Mucosa of rectum (tissue), 2 donors: ENCODE measurements around the gene RPS10.

Source experiments
- H3K27ac ChIP-seq, 2 donors: one replicate each; pipeline ENCODE4 v1.7.0; 2013; ENCODE audit warnings: inconsistent platforms in 2 of 2, low read depth in 2 of 2, low read length in 2 of 2
- H3K27me3 ChIP-seq, 2 donors: one replicate each; pipeline ENCODE4 v1.7.0; 2013; ENCODE audit warnings: low read length in 2 of 2; ENCODE audit not compliant: control insufficient read depth in 2 of 2, insufficient read depth in 2 of 2
- H3K36me3 ChIP-seq, 2 donors: one replicate each; pipeline ENCODE4 v1.7.0; 2013; ENCODE audit warnings: low read length in 2 of 2; ENCODE audit not compliant: control insufficient read depth in 2 of 2, insufficient read depth in 2 of 2
- H3K4me1 ChIP-seq, 2 donors: one replicate each; pipeline ENCODE4 v1.7.0; 2013; ENCODE audit warnings: low read length in 2 of 2, mild to moderate bottlenecking in 1 of 2; ENCODE audit not compliant: control insufficient read depth in 2 of 2, insufficient read depth in 2 of 2
- H3K4me3 ChIP-seq, 2 donors: one replicate each; pipeline ENCODE4 v1.7.0; 2013; ENCODE audit warnings: low read length in 2 of 2
- H3K9ac ChIP-seq, 2 donors: one replicate each; pipeline ENCODE4 v1.7.0; 2013; ENCODE audit warnings: low read length in 2 of 2, low read depth in 1 of 2, mild to moderate bottlenecking in 1 of 2
- H3K9me3 ChIP-seq, 2 donors: one replicate each; pipeline ENCODE4 v1.7.0; 2013; ENCODE audit warnings: low read length in 2 of 2; ENCODE audit not compliant: control insufficient read depth in 2 of 2
- donor health status: healthy.
- donor health status: Normal muscosa, but diverticular disease.

Gene RPS10

GRCh38 chr6:34393966-34394305 is 31.9 kb downstream of the RPS10 start:
- Histone ChIP-seq H3K9me3 (no peaks in the 10 kb centered on the region), H3K27me3 (no peaks in the 10 kb centered on the region), H3K4me3 (no peak overlapping the region), H3K27ac (no peak overlapping the region), H3K4me1 (peaks cover 10 to 16% of the 10 kb centered on the region in 2 donors), H3K9ac (no peak overlapping the region), H3K36me3 (no peaks in the 10 kb centered on the region)

- Histone ChIP-seq H3K36me3 (no peaks in the 10 kb centered on the region), H3K4me3 (peak overlapping the region; percentile 78 to 87), H3K27me3 (no peaks in the 10 kb centered on the region), H3K9ac (peak overlapping the region; percentile 54 to 72), H3K9me3 (no peaks in the 10 kb centered on the region), H3K27ac (peak overlapping the region; percentile 78 to 89), H3K4me1 (peaks cover 10 to 16% of the 10 kb centered on the region in 2 donors)
These were observed 32.5 kb downstream of the RPS10 start for GRCh38 chr6:34393191-34393965.

DNA sequence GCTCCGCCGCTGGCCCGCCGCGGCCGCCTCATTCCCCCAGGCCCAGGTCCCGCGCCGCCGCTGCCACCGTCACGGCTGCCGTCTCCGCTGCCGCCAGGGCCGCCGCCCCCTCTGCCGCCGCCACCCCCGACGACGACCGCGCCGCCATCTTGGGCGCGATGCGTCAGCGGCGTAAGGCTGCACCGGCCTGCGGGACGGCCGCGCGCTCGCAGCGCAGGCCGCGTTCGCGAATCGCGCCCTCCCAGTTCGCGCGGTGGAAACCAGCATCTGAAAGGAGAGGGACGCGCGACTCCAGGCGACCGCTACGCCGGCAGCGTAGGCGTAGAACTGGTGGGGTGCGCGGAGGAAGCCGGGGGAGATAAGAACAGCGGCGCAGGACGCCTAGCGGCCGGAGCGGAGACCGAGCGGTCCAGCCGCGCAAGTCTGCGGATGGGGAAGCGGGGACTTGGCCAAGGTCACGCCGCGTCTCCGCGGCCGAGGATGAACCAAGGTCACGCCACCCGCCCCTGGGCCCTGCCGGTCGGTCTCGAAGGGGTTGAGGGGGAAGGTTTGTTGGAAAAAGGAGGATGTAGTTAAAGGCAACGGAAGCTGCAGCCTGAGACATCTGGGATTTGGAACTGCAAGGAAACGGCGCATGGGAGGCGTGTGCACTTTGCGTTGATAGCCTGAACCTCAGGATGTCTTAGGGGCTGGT is 33.2 kb downstream of the RPS10 start, which contains the start of gene NUDT3:
NUDT3 (minus strand) TSS at position 173 of the 694 bp plus-strand sequence. CDS start 307 bp downstream, outside the sequence.
- H3K36me3 ChIP-seq = no peaks in the 10 kb centered on the region
- H3K27ac ChIP-seq = peak within 1 kb of the TSS; percentile 78 to 89
- no peaks in the 10 kb centered on the region for H3K9me3 ChIP-seq
- H3K9ac ChIP-seq = peak within 1 kb of the TSS; percentile 68 to 72
- H3K4me1 ChIP-seq = peaks cover 10 to 16% of the 10 kb centered on the region in 2 donors
- H3K27me3 ChIP-seq = no peaks in the 10 kb centered on the region
- peak within 1 kb of the TSS; percentile 78 to 87 for H3K4me3 ChIP-seq

DNA sequence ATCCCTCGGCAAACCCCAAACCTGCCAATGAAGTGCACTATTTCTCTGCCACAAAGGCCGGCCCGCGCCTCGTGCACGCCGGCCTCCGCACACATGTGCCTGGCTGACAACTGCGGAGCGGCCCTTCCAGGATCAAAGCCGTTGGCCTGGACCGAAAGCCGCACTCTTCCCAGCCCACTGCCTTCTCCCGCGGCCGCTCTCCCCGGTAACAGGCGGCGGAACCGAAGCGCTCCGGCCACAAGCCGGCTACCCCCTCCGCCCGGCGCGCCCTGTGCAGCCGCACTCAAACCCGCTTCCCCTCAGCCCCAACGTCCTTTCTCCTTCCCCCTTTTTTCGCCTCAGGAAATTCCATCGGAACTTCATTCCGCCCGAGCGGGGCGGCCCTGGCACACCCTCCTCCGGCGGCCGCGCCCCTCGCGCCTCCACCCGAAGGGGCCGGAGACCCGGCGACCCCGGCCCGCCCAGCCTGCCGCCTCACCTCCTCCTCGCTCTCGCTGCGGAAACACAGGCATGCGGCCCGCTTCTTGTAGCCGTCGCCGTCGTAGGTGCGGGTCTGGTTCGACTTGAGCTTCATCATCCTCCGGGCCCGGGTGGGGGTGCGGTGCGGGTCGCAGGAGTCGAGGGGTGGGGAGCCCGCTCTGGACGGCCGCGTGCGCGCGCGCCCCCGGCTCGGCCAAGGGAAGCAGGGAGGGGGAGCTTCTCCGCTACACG is 33.9 kb downstream of the RPS10 start:
- no peaks in the 10 kb centered on the region for H3K36me3 ChIP-seq
- H3K27me3 ChIP-seq = no peaks in the 10 kb centered on the region
- H3K9ac ChIP-seq = peak overlapping the region; percentile 68 to 72
- H3K27ac ChIP-seq = peak overlapping the region; percentile 78 to 89
- H3K4me1 ChIP-seq = peaks cover 10 to 16% of the 10 kb centered on the region in 2 donors
- no peaks in the 10 kb centered on the region for H3K9me3 ChIP-seq
- peak overlapping the region; percentile 78 to 87 for H3K4me3 ChIP-seq

DNA sequence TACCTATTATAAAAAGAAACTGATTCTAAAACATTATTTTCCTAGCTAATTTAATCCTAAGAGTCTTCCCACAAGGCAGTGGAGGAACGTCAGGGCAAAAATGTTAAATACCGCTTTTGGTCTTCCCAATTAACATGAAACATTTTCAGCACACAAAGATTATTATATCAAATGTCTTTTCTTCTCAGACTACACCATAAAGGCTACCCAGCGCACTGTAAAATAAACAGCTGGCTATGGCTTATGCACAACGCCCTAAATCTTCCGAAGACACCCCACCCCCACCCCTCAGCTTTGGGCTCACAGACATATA is 34.4 kb downstream of the RPS10 start:
- peak overlapping the region; percentile 78 to 87 for H3K4me3 ChIP-seq
- no peaks in the 10 kb centered on the region for H3K27me3 ChIP-seq
- no peaks in the 10 kb centered on the region for H3K36me3 ChIP-seq
- H3K4me1 ChIP-seq = peaks cover 10 to 16% of the 10 kb centered on the region in 2 donors
- H3K9ac ChIP-seq = peak overlapping the region; percentile 68 to 72
- peak overlapping the region; percentile 78 to 89 for H3K27ac ChIP-seq
- no peaks in the 10 kb centered on the region for H3K9me3 ChIP-seq

DNA sequence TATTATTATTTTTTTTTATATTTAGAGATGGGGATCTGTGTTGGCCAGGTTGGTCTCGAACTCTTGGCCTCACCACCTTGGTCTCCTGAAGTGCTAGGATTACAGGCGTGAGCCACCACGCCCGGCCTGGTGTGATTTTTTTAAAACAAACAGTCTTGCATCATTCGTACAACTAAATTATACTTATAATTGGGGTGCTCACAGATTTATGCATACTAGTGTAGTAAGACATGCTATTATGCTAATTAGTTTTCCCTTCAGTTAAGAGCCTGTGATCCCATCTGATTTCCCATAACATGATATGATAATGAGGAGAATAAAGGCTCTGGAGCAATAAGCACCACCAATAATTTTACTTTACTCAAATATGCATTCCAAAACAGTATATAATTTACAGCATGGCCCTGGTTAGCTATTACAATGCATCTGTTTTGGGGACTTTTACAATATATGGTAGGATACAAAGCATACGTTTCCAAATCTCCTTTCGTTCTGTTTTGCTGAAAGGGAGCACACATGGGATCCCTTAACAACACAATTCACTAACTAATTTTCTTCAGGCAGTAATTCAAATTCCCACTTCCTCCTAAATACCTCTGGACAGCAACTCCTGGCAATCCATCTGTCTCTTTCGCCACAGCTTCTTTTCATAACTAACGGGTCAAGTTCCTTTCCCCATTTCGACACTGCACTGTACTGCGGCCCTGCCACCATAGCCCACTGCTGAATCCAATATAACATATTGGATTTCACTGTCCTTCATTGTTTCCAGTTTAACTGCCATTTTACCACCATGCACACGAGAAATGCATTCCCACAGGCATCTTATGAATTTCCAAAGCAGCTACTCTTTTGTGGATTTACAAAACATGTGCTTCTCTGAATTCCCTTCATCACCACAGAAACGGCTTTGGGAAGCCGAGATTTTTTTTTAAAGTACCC is 35.1 kb downstream of the RPS10 start:
- H3K9ac ChIP-seq = peak overlapping the region in 1 of 2 donors; percentile 72
- peak overlapping the region in 1 of 2 donors; percentile 89 for H3K27ac ChIP-seq
- no peaks in the 10 kb centered on the region for H3K9me3 ChIP-seq
- peak overlapping the region; percentile 78 to 87 for H3K4me3 ChIP-seq
- H3K4me1 ChIP-seq = peaks cover 13 to 18% of the 10 kb centered on the region in 2 donors
- no peaks in the 10 kb centered on the region for H3K27me3 ChIP-seq
- H3K36me3 ChIP-seq = no peaks in the 10 kb centered on the region

DNA sequence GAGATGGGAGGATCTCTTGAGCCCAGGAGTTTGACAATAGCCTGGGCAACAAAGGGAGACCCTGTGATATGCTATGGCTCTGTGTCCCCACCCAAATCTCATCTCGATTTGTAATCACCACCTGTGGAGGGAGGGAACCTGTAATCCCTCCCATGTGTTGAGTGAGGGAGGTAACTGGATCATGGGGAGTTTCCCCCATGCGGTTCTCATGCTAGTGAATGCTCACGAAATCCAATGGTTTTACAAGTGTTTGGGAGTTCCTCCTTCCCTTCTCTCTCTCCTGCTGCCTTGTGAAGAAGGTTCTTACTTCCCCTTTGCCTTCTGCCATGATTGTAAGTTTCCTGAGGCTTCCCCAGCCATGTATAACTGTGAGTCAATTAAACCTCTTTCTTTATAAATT is 36.8 kb downstream of the RPS10 start:
- H3K9ac ChIP-seq = no peak overlapping the region

GRCh38 chr6:34388421-34388820 is 37.4 kb downstream of the RPS10 start:
- Histone ChIP-seq H3K4me3 (no peak overlapping the region), H3K27ac (no peak overlapping the region), H3K9ac (no peak overlapping the region), H3K36me3 (no peaks in the 10 kb centered on the region), H3K27me3 (no peaks in the 10 kb centered on the region), H3K4me1 (peaks cover 13 to 15% of the 10 kb centered on the region in 2 donors), H3K9me3 (no peaks in the 10 kb centered on the region)

More for the DNA sequence above, 36.8 kb downstream of the RPS10 start:
- Histone ChIP-seq H3K36me3 (no peaks in the 10 kb centered on the region), H3K27me3 (no peaks in the 10 kb centered on the region), H3K9me3 (no peaks in the 10 kb centered on the region), H3K4me1 (peaks cover 13 to 18% of the 10 kb centered on the region in 2 donors), H3K4me3 (no peak overlapping the region), H3K27ac (no peak overlapping the region)

DNA sequence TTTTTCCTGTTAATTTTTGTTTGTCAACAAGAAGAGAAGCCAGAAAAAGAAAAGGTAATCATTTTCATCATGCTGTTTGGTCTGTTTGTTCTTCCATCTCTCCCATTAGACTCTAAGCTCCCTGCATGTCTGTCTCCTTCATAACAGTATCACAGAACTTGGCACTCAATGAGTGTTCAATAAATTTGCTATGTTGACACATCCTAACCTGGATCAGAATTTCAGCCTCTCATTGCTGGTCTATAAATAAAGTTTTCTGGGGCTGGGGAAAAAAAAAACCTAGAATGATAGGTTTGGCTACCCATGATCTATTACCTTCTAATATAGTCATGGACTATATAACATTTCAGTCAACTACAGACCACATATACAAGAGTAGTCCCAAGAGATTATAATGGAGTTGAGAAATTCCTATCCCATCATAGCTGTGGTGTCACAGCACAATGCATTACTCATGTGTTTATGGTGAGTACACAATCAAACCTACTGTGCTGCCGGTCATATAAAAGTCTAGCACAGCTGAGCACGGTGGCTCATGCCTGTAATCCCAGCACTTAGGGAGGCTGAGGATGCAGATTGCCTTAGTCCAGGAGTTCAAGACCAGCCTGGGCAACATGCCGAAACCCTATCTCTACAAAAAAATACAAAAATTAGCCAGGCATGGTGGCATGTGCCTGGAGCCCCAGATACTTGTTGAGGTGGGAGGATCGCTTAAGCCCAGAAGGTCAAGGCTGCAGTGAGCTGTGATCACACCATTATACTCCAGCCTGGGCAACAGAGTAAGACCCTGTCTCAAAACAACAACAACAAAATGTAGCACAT is 39.3 kb downstream of the RPS10 start:
- Histone ChIP-seq H3K4me3 (no peak overlapping the region), H3K27ac (no peak overlapping the region), H3K9me3 (no peaks in the 10 kb centered on the region), H3K27me3 (no peaks in the 10 kb centered on the region), H3K4me1 (peaks cover 7 to 10% of the 10 kb centered on the region in 2 donors), H3K36me3 (no peaks in the 10 kb centered on the region), H3K9ac (no peak overlapping the region)
